HG02678 (cell line): Measurements from ENCODE around the gene NLRP1.

ENCODE experiments used
- ATAC-seq: cut with Tn5 transposase; IDR thresholded peaks from one replicate; pipeline ENCODE4 v1.9.1; 2021; ENCODE audit warnings: mild to moderate bottlenecking, moderate library complexity; ENCODE audit not compliant: unreplicated experiment

NLRP1 gene

DNA sequence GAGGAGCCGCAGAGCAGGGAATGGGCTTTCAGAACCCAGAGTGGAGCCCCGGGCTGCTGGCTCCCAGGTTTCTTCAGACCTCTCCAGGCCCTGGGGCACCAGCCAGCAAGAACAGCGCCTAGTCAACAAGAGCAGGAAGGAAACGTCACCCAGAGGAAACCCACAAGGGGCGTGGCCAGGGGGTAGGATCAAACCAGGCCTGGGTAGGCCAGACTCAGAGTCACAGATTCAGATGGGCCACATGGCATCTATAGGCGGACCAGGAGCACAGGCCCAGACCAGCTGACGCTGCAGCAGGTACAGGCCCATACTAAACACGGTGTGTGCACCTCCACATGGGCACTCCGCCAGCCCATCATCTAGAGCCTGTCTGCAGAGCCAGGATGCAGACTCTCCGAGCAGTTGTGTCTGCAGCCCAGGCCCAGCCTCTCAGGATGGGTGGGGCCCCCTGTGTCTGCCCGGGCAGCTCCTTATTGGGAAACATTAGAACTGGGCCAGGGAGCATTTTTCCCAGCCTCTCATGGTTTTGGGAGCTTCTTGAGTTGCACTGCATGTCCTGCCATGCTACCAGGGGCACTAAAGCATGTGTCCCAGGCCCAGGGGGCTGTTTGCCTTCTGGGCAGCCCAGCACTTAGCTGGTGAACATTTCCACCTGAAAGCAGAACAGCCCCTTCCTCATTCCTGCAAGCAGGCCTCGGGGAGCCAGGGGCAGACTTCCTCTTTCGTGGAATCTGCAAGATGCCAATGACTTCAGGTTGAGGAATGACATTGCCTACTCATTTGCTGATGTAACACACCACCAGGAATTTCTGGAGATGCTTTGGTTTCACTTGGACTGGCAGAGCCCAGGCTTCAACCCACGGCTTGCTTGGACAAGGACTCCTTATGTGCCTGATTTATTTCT, at the start of gene NLRP1:
TSS of gene NLRP1 (minus strand) at position 127 of the 904 bp plus-strand sequence. CDS start 552 bp downstream, outside the sequence.
- ATAC-seq, result peak; percentile 94

DNA sequence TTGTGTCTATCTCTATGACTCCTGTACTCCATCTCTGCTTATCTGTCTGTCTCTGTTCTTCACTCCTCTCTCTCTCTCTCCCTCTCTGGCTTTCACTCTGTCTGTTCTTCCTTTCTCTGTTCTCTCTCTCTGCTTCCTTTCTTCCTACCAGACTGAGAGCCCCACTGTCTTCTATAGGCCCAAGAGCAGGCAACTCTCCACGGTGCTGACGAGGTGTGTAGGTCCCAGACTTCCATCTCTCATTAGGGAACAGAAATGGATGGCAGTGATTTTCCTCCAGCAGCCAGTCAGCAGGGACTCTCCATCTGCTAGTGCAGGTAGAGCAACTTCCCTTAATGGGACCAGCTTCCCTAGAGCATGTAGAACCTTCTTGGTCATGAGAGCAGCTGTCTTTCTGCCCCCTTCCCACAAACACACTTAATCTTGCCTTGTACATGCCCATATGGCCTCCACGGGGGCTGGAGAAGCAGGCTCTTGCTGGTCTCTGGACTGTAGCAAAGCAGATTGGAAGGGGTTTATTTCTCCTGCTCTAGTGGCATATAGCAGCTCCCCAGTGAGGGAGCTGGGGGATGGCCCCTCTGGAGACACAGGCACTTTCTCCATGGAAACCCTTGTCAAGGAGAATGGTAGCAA, 47.8 kb upstream of the NLRP1 start:
- no peak for ATAC-seq

DNA sequence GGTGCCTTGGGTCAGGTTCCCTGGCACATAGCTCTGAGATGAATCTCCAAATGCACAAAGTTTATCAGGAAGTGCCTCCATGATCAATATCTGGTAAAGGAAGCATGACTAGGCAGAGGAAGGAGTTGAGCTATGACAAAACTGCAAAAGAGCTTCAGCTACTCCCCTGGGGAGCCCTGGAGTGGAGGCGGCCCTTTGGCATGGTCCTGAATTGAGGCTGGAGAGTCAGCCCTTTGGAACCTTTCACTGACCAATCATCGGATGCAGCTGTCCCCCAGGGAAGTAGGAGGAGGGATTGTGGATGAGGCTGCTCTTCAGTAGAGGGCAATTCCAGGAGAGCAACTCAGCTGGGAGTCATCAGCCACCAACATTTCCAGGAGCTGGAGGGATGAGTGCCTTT, 46.1 kb upstream of the NLRP1 start:
- no peak for ATAC-seq

DNA sequence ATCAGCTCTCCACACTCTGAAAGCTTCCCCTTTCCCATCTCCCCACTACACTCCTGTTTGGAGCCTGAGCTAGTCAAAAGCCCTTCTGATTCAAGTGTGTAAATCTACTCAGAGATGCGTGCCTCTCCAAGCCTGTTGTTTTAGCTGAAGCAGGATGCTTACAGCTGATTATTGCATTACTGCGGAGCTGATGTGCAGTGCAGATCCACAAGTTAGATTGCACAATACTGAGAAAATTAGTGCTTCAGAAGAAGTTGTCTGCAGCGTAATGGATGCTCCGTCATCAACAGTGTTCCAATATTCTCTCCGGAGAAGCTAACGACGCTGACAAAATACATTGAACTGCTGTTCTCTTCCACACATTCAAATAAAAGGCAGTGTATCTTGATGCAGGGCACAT, 44.8 kb upstream of the NLRP1 start:
- ATAC-seq, result no peak

DNA sequence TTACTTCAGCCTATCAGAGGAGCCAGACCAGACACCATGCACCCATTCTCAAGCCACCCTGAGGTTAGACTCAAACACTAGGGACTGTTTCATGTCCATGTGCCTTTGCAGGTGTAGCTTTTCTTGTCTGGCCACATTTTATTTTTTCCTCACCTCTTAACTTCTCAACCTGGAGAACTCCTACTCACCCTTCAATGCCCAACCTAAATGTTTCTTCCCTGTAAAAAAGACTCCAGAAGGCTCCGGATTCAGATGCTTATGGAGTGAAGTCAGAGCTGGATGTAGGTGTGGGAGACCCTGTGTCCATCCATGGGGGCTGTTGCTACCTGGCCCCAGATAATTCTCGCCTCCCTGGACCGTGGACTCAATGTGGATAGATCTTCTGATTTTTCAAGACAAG, 44.0 kb upstream of the NLRP1 start:
- ATAC-seq, result no peak

DNA sequence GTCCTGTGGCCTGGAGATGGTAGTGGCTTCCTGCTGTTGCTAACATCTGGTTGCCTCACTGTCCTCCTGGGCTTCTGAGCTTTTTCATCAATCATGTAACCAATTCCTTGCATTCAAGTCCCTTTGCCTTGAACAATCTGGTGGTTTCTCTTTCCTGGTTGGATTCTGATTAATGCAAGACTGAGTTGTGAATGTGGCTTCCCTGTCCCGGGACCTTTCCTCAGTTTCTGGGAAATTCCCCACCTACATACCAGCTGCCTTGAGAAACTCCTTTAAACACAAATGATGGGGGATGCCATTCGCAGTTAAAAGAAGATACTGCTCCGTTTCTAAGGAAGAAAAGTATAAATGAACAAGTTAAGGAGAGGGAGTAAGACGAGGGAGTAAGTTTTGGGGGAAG, 39.9 kb upstream of the NLRP1 start:
- no peak for ATAC-seq

DNA sequence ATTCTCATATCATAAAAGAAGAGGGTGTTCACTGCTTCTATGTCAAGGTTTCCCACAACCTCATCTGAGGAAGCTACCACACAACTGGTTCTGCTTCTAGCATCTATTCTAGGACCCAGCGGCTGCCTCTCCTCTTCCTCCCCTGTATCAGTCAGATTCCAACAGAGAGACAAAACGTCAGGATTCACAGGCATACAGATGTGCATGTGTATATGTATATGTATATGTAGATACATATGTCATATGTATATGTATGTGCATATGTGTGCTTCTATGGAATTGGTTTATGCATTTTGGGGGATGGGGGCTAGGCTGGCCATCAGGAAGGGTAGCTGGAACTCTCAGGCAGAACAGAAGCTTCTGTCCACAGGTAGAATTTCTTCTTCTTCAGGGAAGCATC, 37.4 kb upstream of the NLRP1 start:
- ATAC-seq, result no peak

DNA sequence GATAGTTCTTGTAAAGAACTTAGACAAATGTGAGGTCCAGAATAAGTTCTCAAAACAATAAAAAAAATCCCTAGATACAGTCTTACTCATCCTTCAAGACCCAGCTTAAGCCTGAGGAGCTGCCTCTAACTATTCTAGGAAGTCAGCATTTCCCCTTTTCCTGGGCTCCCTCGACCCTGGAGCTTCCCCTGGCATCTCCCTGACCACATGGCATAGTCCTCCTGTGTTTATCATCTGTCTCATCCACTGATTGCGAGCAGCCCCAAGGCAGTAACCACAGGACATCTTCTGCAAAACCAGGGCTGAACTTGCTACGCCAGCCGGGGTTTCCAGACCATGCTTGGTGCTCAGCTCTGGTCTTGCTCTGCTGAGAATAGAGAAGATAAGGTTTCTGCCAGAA, 36.7 kb upstream of the NLRP1 start:
- no peak for ATAC-seq

DNA sequence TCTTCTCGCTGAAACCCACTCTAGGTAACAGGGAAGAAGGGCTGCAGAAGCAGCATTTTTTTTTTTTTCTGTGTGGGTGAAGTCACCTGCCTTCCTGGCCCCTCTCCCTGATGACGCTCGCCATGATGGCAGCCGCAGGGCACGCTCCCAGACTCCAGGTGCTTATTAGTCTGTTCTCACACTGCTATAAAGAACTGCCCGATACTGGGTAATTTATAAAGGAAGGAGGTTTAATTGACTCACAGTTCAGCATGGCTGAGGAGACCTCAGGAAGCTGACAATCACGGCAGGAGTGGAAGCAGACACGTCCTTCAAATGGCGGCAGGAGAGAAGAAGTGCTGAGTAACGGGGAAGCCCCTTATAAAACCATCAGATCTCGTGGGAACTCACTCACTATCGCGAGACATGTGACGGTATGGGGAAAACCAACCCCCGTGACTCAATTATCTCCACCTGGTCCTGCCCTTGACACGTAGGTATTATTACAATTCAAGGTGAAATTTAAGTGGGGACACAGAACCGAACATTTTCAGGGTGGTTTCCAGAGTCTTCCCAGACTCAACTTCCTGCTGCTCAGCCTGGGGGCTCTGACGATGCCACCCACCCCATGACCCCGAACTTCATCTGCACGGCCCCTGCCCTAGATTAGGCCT, 34.9 kb upstream of the NLRP1 start:
- no peak for ATAC-seq

DNA sequence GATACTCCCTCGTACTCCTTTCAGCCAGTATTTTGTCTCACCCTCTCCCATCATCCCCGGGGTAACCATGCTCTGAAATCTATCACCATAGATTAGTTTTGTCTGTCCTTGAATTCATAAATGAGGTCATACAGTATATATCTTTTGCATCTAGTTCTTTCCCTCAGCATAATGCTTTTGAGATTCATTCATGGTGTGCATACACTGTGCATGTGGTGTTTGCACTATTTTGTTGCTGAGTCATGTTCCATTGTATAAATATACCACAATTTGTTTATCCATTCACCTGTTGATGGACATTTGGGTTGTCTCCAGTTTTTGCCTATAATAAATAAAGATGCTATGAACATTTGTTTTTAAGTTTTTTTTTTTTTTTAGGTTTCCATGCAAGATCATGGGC, 34.2 kb upstream of the NLRP1 start:
- ATAC-seq, result no peak

DNA sequence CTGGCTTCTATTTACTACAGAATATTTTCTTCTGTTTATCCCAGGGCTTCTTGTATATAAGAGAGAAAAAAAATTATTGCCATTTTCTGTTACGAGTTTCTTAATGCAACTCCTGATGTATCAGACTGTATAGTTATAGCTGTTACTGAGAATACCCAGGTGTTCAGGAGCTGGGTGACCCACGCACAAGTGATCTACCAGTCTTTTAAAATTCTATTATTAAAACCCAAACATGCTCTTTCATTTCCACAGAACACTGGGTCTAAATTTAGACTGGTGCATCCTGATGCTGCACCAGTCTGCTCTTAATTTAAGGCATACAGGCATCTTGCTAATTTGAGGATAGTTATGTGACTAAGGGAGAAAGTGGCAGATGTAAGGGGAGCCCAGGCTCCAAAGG, 31.2 kb upstream of the NLRP1 start:
- ATAC-seq, result no peak

DNA sequence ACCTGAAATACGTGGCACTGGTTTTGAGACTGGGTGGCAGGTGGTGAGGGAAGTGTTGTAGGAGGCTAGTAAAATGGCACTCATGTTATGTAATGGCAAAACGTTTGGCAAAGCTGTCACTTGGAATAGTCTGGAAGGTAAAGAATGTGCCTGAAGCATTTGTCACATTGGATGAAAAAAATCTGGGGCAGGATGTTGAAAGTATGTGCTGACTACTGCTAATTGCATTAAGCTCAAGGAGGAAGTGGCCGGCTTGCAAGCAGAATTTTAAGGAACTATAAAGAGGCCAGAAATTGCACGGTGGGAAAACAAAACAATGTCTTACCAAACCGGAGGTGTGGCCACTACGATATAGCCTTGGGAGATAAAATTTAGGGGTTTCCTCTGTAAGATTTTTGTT, 26.6 kb upstream of the NLRP1 start:
- ATAC-seq, result no peak

DNA sequence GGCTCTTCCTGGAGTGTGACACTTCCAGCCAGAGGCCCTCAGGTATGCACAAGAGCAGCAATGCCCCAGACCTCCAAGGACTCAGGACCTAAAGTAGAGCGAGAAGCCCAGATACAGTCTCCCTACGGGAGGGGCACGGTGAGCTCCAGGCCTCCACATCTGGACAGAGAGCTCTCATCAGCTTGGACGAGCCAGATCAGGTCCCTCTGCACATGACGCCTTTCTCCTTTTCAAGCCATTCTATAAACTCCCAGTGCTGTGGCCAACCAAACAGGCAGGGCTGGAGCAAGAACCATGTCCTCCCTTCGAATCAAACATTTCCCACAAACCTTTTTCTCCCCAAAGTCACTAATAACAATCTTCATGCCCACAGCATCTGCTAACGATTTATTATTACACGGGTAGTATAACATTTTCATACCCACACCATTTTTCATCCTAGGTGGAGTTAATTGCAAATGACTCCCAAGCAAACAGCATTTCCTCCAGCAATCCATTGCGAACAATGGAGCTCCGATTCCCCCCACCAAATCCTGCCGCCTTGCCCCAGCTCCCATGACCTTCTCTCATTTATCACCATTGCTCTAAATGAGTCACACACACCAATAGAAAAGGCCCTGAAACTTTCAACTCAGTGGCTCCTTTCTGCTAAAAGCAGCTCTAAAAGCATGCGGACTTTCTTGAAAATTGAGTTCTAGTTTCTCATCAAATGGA, 24.2 kb upstream of the NLRP1 start:
- no peak for ATAC-seq

DNA sequence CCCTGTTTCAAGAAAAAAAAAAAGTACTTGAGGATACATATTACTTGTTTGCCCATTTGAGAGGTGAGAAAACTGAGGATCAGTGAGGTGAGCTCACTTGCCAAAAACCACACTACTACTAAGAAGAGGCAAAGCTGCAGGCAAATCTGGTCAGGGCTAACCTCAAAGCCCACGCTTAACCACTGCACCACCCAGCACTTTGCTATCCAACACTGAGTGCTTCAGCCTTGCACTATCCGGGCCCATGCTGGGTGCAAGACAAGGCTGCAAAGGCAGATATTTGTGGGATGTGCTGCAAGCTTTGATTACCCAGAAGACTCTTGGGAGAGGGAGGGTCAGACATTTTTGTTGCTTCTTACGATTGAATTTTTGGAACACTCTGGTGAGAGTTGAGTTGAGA, 23.6 kb upstream of the NLRP1 start:
- ATAC-seq, result no peak

DNA sequence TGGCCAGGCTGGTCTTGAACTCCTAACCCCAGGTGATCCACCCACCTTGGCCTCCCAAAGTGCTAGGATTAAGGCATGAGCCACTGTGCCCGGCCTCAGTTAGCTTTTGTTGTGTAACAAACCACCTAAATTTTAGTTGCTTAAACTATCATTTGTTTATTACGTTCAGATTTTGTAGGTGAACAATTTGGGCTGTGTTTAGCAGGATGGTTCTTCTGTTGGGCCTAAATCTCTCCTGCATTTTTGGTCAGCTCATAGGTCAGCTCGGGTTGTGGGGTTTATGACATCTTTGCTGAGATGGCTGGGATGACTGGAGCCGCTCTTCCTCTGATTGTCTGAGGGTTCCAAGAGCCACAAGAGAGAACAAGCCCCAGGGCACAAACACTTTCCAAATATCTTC, 21.1 kb upstream of the NLRP1 start:
- ATAC-seq, result no peak

DNA sequence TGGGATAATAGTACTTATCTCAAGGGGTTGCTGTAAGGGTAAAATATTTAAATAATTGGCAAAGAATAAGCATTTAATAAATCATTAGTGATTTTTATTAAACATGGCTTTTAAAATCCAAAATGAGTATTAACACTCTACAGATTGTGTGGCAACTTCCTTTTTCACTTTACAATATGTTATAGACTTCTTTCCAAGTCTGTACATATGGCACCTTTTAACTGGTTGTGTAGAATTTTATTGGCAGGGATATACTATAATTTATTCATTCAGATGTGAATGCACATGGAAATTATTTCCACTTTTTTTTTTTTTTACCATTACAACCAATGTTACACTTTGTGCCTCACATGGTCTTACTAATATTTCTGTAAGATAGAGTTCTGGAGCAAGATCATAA, 15.7 kb upstream of the NLRP1 start:
- ATAC-seq, result no peak

DNA sequence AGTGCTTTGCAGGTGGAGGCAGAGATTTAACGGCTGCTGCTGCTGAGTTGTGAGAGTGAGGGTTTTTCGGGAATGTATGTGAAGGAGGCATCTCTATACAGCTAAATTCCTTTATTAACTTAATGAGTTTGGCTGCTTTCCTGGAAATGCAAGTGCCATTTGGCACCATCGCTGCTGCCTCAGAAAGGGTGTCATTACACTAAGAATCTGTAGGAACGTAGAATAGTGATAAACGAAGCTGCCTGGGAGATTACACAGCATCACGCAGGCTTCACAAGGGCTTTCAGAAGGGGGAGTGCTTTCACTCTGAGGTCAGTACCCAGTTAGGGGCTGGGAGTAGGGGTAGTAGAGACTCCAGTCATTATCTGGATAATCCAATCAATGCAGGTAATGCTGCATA, 14.1 kb upstream of the NLRP1 start:
- ATAC-seq, result no peak

DNA sequence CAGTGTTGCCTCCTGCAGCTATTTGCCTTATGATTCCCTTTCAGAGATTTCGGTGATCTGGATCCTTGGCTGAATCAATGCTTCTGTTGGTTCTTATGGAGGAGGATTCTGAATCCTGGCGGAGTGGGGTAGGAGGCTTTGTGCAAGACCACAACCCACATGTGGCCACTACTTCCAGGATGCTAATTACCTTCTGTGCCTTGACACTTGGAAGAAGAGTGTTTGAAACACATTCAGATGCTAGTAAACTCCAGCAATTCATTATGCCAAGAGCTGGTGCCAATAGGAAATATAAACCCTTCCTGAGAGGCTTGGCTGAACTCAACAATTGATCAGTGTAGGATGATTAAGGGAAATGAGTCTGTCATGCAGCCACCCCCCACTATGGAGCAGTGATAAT, 12.1 kb upstream of the NLRP1 start:
- no peak for ATAC-seq

DNA sequence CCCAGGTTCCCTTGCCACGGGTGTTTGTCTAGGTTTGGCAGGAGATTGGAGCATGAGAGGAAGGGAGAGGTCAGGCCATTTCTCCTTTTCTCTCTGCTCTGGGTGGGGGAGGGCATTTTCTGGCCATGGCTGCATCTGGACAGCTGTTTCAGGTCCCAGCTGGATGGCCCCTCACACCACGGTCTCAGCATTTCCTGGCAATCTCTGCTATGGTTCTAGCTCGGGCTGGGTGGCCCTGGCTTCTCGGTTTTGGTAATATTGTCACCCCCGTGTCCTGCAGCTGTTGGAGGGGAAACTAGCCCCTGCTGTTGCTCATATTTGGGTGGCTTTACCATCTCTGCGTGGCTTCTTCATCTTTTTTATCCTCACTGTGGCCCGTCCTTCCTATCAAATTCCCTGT, 11.5 kb upstream of the NLRP1 start:
- no peak for ATAC-seq

DNA sequence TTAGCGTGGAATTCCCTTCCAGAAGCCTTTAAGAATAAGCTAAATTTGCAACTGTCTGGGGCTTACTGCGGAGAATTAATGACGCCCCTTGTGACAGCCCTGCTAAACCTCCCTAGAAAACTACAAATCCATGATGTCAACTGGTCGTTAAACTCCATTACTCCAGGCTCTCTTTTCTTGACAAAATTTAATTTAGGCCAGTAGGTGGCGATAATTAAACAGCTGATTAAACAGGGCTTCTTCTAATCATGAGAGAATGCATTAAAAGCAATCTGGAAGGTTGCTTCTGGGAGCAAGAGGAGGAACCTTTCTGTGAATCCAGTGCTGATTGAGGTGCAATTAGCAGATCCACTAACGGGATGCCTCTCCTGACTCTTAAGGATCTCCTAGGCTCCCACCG, 8.1 kb upstream of the NLRP1 start:
- no peak for ATAC-seq

DNA sequence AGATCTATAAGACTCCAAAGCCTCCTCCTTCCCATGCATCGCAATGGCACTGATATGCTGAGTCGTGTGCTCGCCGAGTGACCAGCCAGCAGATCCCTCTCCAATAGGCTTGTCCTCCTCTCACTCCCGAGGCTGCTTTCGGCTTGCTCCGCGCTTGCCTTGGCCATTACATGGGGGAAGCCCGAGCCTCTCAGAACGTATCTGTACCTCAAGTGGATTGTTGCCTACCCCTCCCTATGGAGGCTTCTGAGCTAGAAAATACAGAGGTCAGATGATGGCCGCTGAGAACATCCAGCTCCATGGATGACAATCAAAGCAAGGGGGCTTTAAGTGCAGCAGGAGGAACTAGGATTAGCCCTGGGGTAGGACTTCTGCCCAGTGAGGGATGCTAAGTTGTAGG, 7.7 kb upstream of the NLRP1 start:
- no peak for ATAC-seq
